Measurements from ENCODE around the gene KNG1.

DNA sequence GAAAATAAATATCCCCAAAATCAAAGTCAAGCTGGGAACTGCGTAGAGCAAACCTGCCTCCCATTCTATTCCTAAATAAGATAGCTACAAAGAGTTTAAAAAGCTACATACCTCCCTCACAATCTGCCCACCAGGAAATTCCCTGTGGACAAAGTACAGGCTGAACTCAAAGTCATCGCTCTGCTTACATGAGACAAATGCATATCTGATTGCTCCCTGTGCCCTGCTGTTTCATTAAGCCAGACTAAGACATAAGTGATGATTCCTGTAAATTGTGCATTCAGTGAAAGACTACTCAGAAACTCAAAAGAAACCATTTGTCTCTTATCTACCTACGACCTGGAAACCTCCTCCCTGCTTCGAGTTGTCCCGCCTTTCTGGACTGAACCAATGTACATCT, 37.7 kb downstream of the KNG1 start:
- TF ChIP-seq POLR2A (IDR thresholded peaks at IDR 0.05; ENCODE audit: low read depth, low read length), result no peak
- TF ChIP-seq POLR2AphosphoS5 (IDR thresholded peaks at IDR 0.05; ENCODE audit: low read depth, low read length), result no peak
- no peak for TF ChIP-seq POU2F2 (IDR thresholded peaks at IDR 0.05; ENCODE audit: low read depth, low read length)
- TF ChIP-seq SPI1 (IDR thresholded peaks at IDR 0.05; ENCODE audit: low read depth, low read length), result no peak
- no peak for TF ChIP-seq TAF1 (IDR thresholded peaks at IDR 0.05; ENCODE audit: low read depth, low read length)
- no peak for TF ChIP-seq PAX5 (IDR thresholded peaks at IDR 0.05; ENCODE audit: insufficient read depth, low read length, severe bottlenecking)
